ENCODE data around the gene HTR5A.
A peak's percentile ranks its signal among the peaks of the same experiment; 100 is the strongest.

HTR5A gene

GRCh38 chr7:155107126-155107525 is 37.0 kb downstream of the HTR5A start:
- H3K36me3 Mint-ChIP-seq = no peaks in the 10 kb centered on the region
- DNase-seq = no peak
- no peaks in the 10 kb centered on the region for H3K4me1 Mint-ChIP-seq
- H3K27ac Mint-ChIP-seq = no peak overlapping the region
- no peaks in the 10 kb centered on the region for H3K9me3 Mint-ChIP-seq
- no peak for ATAC-seq (replicated peaks)
- no peak overlapping the region for H3K4me3 Mint-ChIP-seq
- H3K27me3 Mint-ChIP-seq = peaks cover 10 to 27% of the 10 kb centered on the region in 2 donors

DNA sequence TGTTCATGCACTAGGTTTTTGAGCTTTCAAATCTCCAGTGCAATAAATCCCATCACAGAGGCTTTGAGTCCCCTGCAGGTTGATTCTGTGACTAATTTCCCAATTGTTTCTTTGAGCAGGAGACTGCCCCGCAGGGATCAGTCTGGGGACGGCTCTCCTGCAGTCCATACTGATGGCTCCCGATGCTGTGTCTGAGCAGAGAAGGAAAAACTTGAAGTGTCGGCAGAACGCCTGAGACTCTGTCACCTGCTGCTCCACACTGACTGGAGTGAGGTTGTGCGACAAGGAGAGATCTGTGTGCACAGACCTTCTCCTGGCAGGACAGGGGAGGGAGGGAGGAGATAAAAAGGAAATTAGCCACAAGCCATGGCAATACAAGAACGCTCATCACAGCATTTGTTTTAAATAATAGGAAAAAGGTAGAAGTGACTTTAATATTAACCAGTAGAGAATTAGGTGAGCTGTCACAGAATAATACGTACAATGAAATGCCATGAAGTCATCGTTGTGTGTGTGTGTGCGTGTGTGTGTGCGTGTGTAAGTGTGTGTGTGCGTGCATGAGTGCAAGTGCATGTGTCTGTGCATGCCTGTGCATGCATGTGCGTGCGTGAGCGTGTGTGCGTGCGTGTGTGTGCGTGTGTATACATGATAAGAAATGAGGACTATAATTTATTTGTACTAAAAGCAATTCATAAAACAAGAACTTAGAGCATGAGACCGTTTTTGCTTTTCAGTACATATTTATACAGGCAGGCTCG is 38.2 kb downstream of the HTR5A start:
- Mint-ChIP-seq H3K4me1 (no peaks in the 10 kb centered on the region), H3K27ac (no peak overlapping the region), H3K4me3 (no peak overlapping the region), H3K9me3 (no peaks in the 10 kb centered on the region), H3K27me3 (peaks cover 16 to 23% of the 10 kb centered on the region in 2 donors), H3K36me3 (no peaks in the 10 kb centered on the region)
- DNase-seq (no peak), ATAC-seq (replicated peaks) (no peak)

DNA sequence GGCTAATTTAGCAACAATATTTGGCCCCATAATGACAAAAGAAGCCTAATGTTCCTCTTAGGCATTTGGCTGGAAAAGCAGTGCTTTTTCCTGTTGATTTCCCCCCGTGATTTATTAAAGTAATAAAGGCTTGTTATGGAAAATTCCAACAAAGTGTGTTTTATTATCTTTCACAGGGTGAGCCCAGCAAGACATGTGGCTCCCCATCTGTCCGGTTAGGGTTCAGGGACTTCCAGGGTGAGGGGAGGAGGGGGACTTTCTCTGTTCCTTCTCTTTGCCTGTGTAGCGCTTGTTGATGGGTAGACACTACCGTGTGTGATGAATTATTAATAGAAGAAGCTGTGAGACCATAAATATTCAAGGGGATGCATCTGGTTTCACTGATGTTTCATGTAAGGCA is 39.0 kb downstream of the HTR5A start:
- Mint-ChIP-seq H3K4me1 (no peaks in the 10 kb centered on the region), H3K4me3 (no peak overlapping the region), H3K36me3 (no peaks in the 10 kb centered on the region), H3K9me3 (no peaks in the 10 kb centered on the region), H3K27ac (no peak overlapping the region), H3K27me3 (peaks cover 19 to 21% of the 10 kb centered on the region in 2 donors)
- ATAC-seq (replicated peaks) (no peak), DNase-seq (no peak)

- Mint-ChIP-seq H3K9me3 (peaks cover 14 to 20% of the 10 kb centered on the region in 2 donors), H3K27ac (no peak overlapping the region), H3K4me1 (no peaks in the 10 kb centered on the region), H3K36me3 (peaks cover 2 to 5% of the 10 kb centered on the region in 2 donors), H3K4me3 (no peak overlapping the region), H3K27me3 (peaks cover 35 to 50% of the 10 kb centered on the region in 2 donors)
- ATAC-seq (replicated peaks) (no peak), DNase-seq (no peak)
Measured at GRCh38 chr7:155115288-155115687, 45.2 kb downstream of the HTR5A start.

GRCh38 chr7:155119801-155120382 is 49.8 kb downstream of the HTR5A start:
- ATAC-seq (replicated peaks) = no peak
- peaks cover 2 to 5% of the 10 kb centered on the region in 2 donors for H3K36me3 Mint-ChIP-seq
- peaks cover 40 to 43% of the 10 kb centered on the region in 2 donors for H3K27me3 Mint-ChIP-seq
- H3K4me1 Mint-ChIP-seq = peaks cover 7 to 11% of the 10 kb centered on the region in 2 donors
- peaks cover 18 to 24% of the 10 kb centered on the region in 2 donors for H3K9me3 Mint-ChIP-seq
- no peak for DNase-seq
- H3K27ac Mint-ChIP-seq = no peak overlapping the region
- no peak overlapping the region for H3K4me3 Mint-ChIP-seq

- ATAC-seq (replicated peaks) = no peak
- peaks cover 41 to 44% of the 10 kb centered on the region in 2 donors for H3K27me3 Mint-ChIP-seq
- peaks cover 15 to 20% of the 10 kb centered on the region in 2 donors for H3K9me3 Mint-ChIP-seq
- no peak overlapping the region for H3K27ac Mint-ChIP-seq
- peaks cover 8 to 14% of the 10 kb centered on the region in 2 donors for H3K4me1 Mint-ChIP-seq
- H3K36me3 Mint-ChIP-seq = peaks cover 2 to 5% of the 10 kb centered on the region in 2 donors
- H3K4me3 Mint-ChIP-seq = no peak overlapping the region
- no peak for DNase-seq
Measured at GRCh38 chr7:155120460-155120859, 50.3 kb downstream of the HTR5A start.

- ATAC-seq (replicated peaks) (peak in 1 of 2 donors; percentile 50), DNase-seq (no peak)
- Mint-ChIP-seq H3K27me3 (peaks cover 35% of the 10 kb centered on the region in 2 donors), H3K9me3 (peaks cover 8 to 15% of the 10 kb centered on the region in 2 donors), H3K4me1 (peaks cover 8 to 14% of the 10 kb centered on the region in 2 donors), H3K36me3 (peaks cover 0 to 5% of the 10 kb centered on the region in 2 donors), H3K4me3 (no peak overlapping the region), H3K27ac (no peak overlapping the region)
Measured at GRCh38 chr7:155122831-155123230, 52.7 kb downstream of the HTR5A start.

DNA sequence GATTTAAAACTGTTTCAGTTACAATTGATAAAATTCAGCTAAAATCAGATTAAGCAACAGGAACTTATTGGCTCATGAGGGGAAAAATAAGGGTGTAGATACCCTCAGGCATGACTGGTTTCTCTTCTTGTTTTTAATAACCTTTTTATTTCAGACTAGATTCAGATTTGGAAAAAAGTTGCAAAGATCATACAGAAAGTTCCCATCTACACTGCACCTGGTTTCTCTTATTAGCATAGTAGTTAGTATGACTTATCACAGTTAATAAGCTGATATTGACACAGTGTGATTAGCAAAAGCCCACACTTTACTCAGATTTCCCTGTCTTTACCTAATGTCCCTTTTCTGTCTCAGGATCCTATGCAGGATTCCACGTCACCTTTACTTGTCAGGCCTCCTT is 53.3 kb downstream of the HTR5A start:
- Mint-ChIP-seq H3K27ac (no peak overlapping the region), H3K27me3 (peaks cover 34% of the 10 kb centered on the region in 2 donors), H3K9me3 (peaks cover 8 to 12% of the 10 kb centered on the region in 2 donors), H3K4me3 (no peak overlapping the region), H3K36me3 (peaks cover 0 to 5% of the 10 kb centered on the region in 2 donors), H3K4me1 (peaks cover 8 to 14% of the 10 kb centered on the region in 2 donors)
- DNase-seq (no peak), ATAC-seq (replicated peaks) (peak; percentile 51 to 69)

GRCh38 chr7:155124706-155125105 is 54.6 kb downstream of the HTR5A start:
- Mint-ChIP-seq H3K4me1 (peaks cover 8 to 14% of the 10 kb centered on the region in 2 donors), H3K27ac (no peak overlapping the region), H3K4me3 (no peak overlapping the region), H3K36me3 (peaks cover 0 to 5% of the 10 kb centered on the region in 2 donors), H3K9me3 (peaks cover 8 to 9% of the 10 kb centered on the region in 2 donors), H3K27me3 (peaks cover 28 to 29% of the 10 kb centered on the region in 2 donors)
- DNase-seq (peak; percentile 23), ATAC-seq (replicated peaks) (peak; percentile 44 to 84)

DNA sequence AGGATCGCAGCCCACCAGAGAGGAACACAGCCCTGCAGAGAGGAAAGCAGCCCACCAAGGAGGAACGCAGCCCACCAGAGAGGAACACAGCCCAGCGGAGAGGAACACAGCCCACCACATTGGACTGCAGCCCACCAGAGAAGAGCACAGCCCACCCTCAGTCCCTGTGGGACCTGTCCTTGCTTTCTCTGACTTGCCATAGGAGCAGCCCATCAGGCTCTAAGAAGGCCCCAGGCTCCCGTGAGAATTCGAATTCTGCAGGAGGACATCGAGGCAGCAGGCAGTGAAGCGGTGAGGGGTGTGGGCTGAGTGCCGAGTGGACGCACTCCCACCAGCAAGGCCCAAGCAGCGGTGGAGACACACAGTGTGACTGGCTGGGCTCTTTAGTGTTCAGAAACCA is 59.1 kb downstream of the HTR5A start:
- H3K36me3 Mint-ChIP-seq = no peaks in the 10 kb centered on the region
- H3K27ac Mint-ChIP-seq = no peak overlapping the region
- H3K27me3 Mint-ChIP-seq = peaks cover 15 to 22% of the 10 kb centered on the region in 2 donors
- H3K9me3 Mint-ChIP-seq = peaks cover 0 to 4% of the 10 kb centered on the region in 2 donors
- H3K4me3 Mint-ChIP-seq = no peak overlapping the region
- H3K4me1 Mint-ChIP-seq = peaks cover 4 to 7% of the 10 kb centered on the region in 2 donors
- no peak for ATAC-seq (replicated peaks)
- DNase-seq = no peak

- ATAC-seq (replicated peaks) = no peak
- no peak overlapping the region for H3K4me3 Mint-ChIP-seq
- peaks cover 2 to 3% of the 10 kb centered on the region in 2 donors for H3K4me1 Mint-ChIP-seq
- no peak overlapping the region for H3K27ac Mint-ChIP-seq
- H3K36me3 Mint-ChIP-seq = no peaks in the 10 kb centered on the region
- no peak for DNase-seq
- H3K9me3 Mint-ChIP-seq = peaks cover 0 to 1% of the 10 kb centered on the region in 2 donors
- H3K27me3 Mint-ChIP-seq = peaks cover 12 to 19% of the 10 kb centered on the region in 2 donors
Measured at GRCh38 chr7:155129789-155130188, 59.7 kb downstream of the HTR5A start.

DNA sequence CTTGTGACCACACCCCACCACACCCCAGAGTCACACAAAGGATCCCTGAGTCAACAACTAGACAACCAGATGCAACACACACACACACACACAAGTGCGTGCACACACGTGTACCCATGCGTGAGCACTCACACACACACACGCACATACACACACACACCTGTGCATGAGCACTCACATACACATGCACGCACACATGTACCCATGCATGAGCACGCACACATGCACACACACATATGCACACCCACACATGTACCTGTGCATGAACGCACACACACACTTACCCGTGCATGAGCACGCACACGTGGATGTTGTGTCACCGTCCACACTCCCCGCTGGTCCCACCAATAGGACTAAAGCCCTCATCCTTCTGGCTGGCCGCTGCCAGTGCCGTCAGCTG is 60.4 kb downstream of the HTR5A start:
- H3K4me1 Mint-ChIP-seq = no peaks in the 10 kb centered on the region
- H3K36me3 Mint-ChIP-seq = no peaks in the 10 kb centered on the region
- no peak for DNase-seq
- H3K27ac Mint-ChIP-seq = no peak overlapping the region
- peaks cover 0 to 1% of the 10 kb centered on the region in 2 donors for H3K9me3 Mint-ChIP-seq
- H3K4me3 Mint-ChIP-seq = no peak overlapping the region
- no peak for ATAC-seq (replicated peaks)
- peaks cover 10 to 17% of the 10 kb centered on the region in 2 donors for H3K27me3 Mint-ChIP-seq

DNA sequence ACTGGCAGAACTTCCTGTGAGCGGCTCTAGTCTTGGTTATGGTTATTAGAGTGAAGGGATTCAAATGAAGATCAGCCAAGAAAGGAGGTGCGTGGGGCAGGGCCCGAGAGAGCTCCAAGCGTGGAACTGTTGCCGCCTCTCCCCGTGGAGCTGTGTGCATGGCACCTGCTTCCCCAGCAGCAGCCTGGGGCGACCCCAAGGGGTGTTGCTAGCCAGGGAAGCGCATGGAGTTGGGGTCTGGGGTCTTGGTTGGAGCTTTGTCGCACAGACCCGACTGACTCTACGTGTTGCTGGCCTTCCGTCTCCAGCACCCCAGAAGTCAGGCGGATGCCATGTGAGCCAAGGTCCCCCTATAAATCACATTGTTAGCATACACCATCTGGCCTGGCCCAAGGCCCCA is 61.0 kb downstream of the HTR5A start:
- Mint-ChIP-seq H3K4me1 (no peaks in the 10 kb centered on the region), H3K27ac (no peak overlapping the region), H3K27me3 (peaks cover 8 to 17% of the 10 kb centered on the region in 2 donors), H3K36me3 (no peaks in the 10 kb centered on the region), H3K4me3 (no peak overlapping the region), H3K9me3 (peaks cover 0 to 1% of the 10 kb centered on the region in 2 donors)
- DNase-seq = no peak
- ATAC-seq (replicated peaks) = no peak

GRCh38 chr7:155132431-155132830 is 62.3 kb downstream of the HTR5A start:
- H3K4me1 Mint-ChIP-seq = no peaks in the 10 kb centered on the region
- H3K9me3 Mint-ChIP-seq = peaks cover 0 to 2% of the 10 kb centered on the region in 2 donors
- DNase-seq (no peak), ATAC-seq (replicated peaks) (no peak)
- no peak overlapping the region for H3K27ac Mint-ChIP-seq
- peaks cover 3 to 12% of the 10 kb centered on the region in 2 donors for H3K27me3 Mint-ChIP-seq
- no peak overlapping the region for H3K4me3 Mint-ChIP-seq
- H3K36me3 Mint-ChIP-seq = no peaks in the 10 kb centered on the region

Measured in stimulated activated naive B cell treated with anti-CD40 and anti-IgM and Interleukin-4, amounts not matched to agents 10 μg/mL and 1 μg/mL and 100 μg/mL, for 72 hours (primary cell).